ENCODE data around the gene UBASH3B.

GRCh38 chr11:122681070-122681469, 25.5 kb downstream of the UBASH3B start:
- TF ChIP-seq EP300 (IDR thresholded peaks at IDR 0.05; ENCODE audit: borderline replicate concordance) (no peak), RAD21 (IDR thresholded peaks at IDR 0.05; ENCODE audit: low read depth) (no peak), USF1 (IDR thresholded peaks at IDR 0.05) (no peak), CREB1 (IDR thresholded peaks at IDR 0.05; ENCODE audit: low read depth) (no peak), MAX (IDR thresholded peaks at IDR 0.05) (no peak), NFIC (IDR thresholded peaks at IDR 0.05) (no peak), CEBPB (IDR thresholded peaks at IDR 0.05) (no peak), ZBTB7A (IDR thresholded peaks at IDR 0.05; ENCODE audit: low read depth) (no peak), YY1 (IDR thresholded peaks at IDR 0.05; ENCODE audit: low read depth) (no peak)
- TF ChIP-seq, protein P1, sequence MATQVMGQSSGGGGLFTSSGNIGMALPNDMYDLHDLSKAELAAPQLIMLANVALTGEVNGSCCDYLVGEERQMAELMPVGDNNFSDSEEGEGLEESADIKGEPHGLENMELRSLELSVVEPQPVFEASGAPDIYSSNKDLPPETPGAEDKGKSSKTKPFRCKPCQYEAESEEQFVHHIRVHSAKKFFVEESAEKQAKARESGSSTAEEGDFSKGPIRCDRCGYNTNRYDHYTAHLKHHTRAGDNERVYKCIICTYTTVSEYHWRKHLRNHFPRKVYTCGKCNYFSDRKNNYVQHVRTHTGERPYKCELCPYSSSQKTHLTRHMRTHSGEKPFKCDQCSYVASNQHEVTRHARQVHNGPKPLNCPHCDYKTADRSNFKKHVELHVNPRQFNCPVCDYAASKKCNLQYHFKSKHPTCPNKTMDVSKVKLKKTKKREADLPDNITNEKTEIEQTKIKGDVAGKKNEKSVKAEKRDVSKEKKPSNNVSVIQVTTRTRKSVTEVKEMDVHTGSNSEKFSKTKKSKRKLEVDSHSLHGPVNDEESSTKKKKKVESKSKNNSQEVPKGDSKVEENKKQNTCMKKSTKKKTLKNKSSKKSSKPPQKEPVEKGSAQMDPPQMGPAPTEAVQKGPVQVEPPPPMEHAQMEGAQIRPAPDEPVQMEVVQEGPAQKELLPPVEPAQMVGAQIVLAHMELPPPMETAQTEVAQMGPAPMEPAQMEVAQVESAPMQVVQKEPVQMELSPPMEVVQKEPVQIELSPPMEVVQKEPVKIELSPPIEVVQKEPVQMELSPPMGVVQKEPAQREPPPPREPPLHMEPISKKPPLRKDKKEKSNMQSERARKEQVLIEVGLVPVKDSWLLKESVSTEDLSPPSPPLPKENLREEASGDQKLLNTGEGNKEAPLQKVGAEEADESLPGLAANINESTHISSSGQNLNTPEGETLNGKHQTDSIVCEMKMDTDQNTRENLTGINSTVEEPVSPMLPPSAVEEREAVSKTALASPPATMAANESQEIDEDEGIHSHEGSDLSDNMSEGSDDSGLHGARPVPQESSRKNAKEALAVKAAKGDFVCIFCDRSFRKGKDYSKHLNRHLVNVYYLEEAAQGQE (IDR thresholded peaks at IDR 0.05; ENCODE audit: low read depth): no peak
